T-cell (primary cell): ENCODE results near the gene ABHD15. TPM values are rescaled to one million over a fixed set of nuclear protein-coding genes. Genes with fewer than 3 reads are reported as not detected.

Experiments used
- ATAC-seq, 4 experiments: fragments of 200-7000 bp in 3 of 4; fragments of 150-1000 bp in 1 of 4; cut with Tn5 transposase; replicated peaks in 1 of 4; 1 replicate in 3 of 4; 2 replicates in 1 of 4; pipeline ENCODE4 v1.10.0; 2021; ENCODE audit warnings: moderate library complexity in 3 of 4, mild to moderate bottlenecking in 2 of 4, moderate number of reproducible peaks in 1 of 4
- CTCF ChIA-PET, 2 donors: fragments of 300-600 bp; sonication (Branson Sonifier 250); formaldehyde crosslinking; loops; one replicate each; lab custom pipeline; 2022; ENCODE audit warnings: antibody characterized with exemption in 2 of 2; lab: Charles Lee
- POLR2A ChIA-PET, 2 donors: fragments of 300-600 bp; sonication (Branson Sonifier 250); formaldehyde crosslinking; loops; one replicate each; lab custom pipeline; 2022; ENCODE audit warnings: antibody characterized with exemption in 2 of 2; lab: Charles Lee
- DNase-seq, 35 experiments: peaks; one replicate each; pipeline versions ENCODE4 v3.0.0 to v3.0.0-alpha.2; 2013 to 2023
- H3K27ac ChIP-seq: one replicate; pipeline ENCODE4 v1.5.1; 2013; ENCODE audit warnings: low read length
- H3K27me3 ChIP-seq, 2 experiments: replicated peaks in 1 of 2; 1 replicate in 1 of 2; 2 replicates in 1 of 2; pipeline versions ENCODE4 v1.6.1 to v1.7.0; 2013; ENCODE audit warnings: low read length in 1 of 2, mixed read lengths in 1 of 2; ENCODE audit not compliant: control insufficient read depth in 2 of 2, insufficient read depth in 2 of 2; ENCODE audit errors: extremely low read depth in 1 of 2
- H3K36me3 ChIP-seq, 2 donors: 1 replicate in 1 of 2; 2 replicates in 1 of 2; pipeline versions ENCODE4 v1.6.1 to v1.7.0; 2013; ENCODE audit warnings: low read length in 1 of 2; ENCODE audit not compliant: control insufficient read depth in 2 of 2, insufficient read depth in 1 of 2; ENCODE audit errors: extremely low read depth in 1 of 2
- H3K4me1 ChIP-seq, 2 experiments: 1 replicate in 1 of 2; 2 replicates in 1 of 2; pipeline versions ENCODE4 v1.6.1 to v1.7.0; 2013; ENCODE audit warnings: low read length in 2 of 2, mixed read lengths in 1 of 2; ENCODE audit not compliant: insufficient read depth in 2 of 2, control insufficient read depth in 1 of 2; ENCODE audit errors: extremely low read depth in 1 of 2
- H3K4me3 ChIP-seq, 2 donors: 1 replicate in 1 of 2; 2 replicates in 1 of 2; pipeline versions ENCODE4 v1.5.1 to v1.7.0; 2013; ENCODE audit warnings: mild to moderate bottlenecking in 2 of 2, low read length in 1 of 2, moderate library complexity in 1 of 2; ENCODE audit not compliant: control insufficient read depth in 1 of 2; ENCODE audit errors: extremely low read depth in 1 of 2
- H3K9me3 ChIP-seq: 2 replicates; pipeline ENCODE4 v1.7.0; 2013
- H3K27ac Mint-ChIP-seq, 2 donors: one replicate each; pipeline ENCODE4 v1.8.0; 2020 to 2021; ENCODE audit warnings: mild to moderate bottlenecking in 2 of 2, mixed read lengths in 2 of 2
- H3K27me3 Mint-ChIP-seq, 2 donors: one replicate each; pipeline ENCODE4 v1.8.0; 2021 to 2022; ENCODE audit warnings: mixed read lengths in 2 of 2
- H3K36me3 Mint-ChIP-seq: one replicate; pipeline ENCODE4 v1.8.0; 2021; ENCODE audit warnings: mixed read lengths
- H3K4me1 Mint-ChIP-seq, 3 donors: one replicate each; pipeline ENCODE4 v1.8.0; 2020 to 2022; ENCODE audit warnings: mixed read lengths in 3 of 3, mild to moderate bottlenecking in 1 of 3
- H3K4me3 Mint-ChIP-seq, 3 donors: one replicate each; pipeline ENCODE4 v1.8.0; 2020 to 2022; ENCODE audit warnings: mild to moderate bottlenecking in 3 of 3, mixed read lengths in 3 of 3, moderate library complexity in 3 of 3
- H3K9me3 Mint-ChIP-seq, 3 donors: one replicate each; pipeline ENCODE4 v1.8.0; 2020 to 2022; ENCODE audit warnings: mixed read lengths in 3 of 3
- WGBS: methylation state at CpG from one replicate; pipeline ENCODE4 v1.1.5; 2013; ENCODE audit warnings: missing lambda C conversion rate; ENCODE audit not compliant: insufficient coverage; 5-methylcytosine and 5-hydroxymethylcytosine counted together
- total RNA-seq, 35 experiments: library from RNA in 6 of 35; stranded (reverse) in 6 of 35; fragments of 120-200 nt in 1 of 35; gene quantifications; one replicate each; pipeline versions ENCODE4 v1.2.1 to v1.2.4 and lab custom pipeline; 2013 to 2026

Gene ABHD15
- total RNA-seq, 5 donors from 2014 or later (not counting 1 experiment from before 2014, with no cell fraction given) = 7.9 to 23.1 (median 16.5) TPM

- Histone ChIP-seq H3K4me3 (no peak overlapping the region), H3K27me3 (no peaks in the 10 kb centered on the region), H3K36me3 (peaks cover 13 to 51% of the 10 kb centered on the region in 2 donors), H3K4me1 (no peaks in the 10 kb centered on the region), H3K9me3 (no peaks in the 10 kb centered on the region), H3K27ac (no peak overlapping the region)
- H3K27me3 Mint-ChIP-seq = no peaks in the 10 kb centered on the region
- DNase-seq (no peak), ATAC-seq (no peak)
- H3K4me3 Mint-ChIP-seq = no peak overlapping the region
- peaks cover 20% of the 10 kb centered on the region for H3K36me3 Mint-ChIP-seq
- POLR2A ChIA-PET = no interaction called here
- CTCF ChIA-PET = no interaction called here
- no CpG with 5 or more reads among the region's 3 CpGs for WGBS
- H3K4me1 Mint-ChIP-seq = no peaks in the 10 kb centered on the region
- H3K27ac Mint-ChIP-seq = no peak overlapping the region
- no peaks in the 10 kb centered on the region for H3K9me3 Mint-ChIP-seq
Observed at GRCh38 chr17:29526322-29526721, 40.5 kb downstream of the ABHD15 start.

GRCh38 chr17:29524692-29525091, 42.1 kb downstream of the ABHD15 start:
- no peak for ATAC-seq
- POLR2A ChIA-PET = interaction anchor here in 1 of 2 donors (0.7 kb wide), 1 partner anchor 370 kb away, joined by 3 read pairs; no protein-coding TSS in a partner anchor
- CTCF ChIA-PET = interaction anchor here in 1 of 2 donors (1.0 kb wide), 1 partner anchor 9 kb away, joined by 3 read pairs; no protein-coding TSS in a partner anchor
- H3K9me3 ChIP-seq = no peaks in the 10 kb centered on the region
- DNase-seq = no peak
- H3K4me3 ChIP-seq = no peak overlapping the region
- H3K27me3 ChIP-seq = no peaks in the 10 kb centered on the region
- no CpG with 5 or more reads among the region's 3 CpGs for WGBS
- no peak overlapping the region for H3K27ac ChIP-seq
- H3K36me3 ChIP-seq = peaks cover 17 to 59% of the 10 kb centered on the region in 2 donors
- H3K9me3 Mint-ChIP-seq = no peaks in the 10 kb centered on the region
- no peak overlapping the region for H3K4me3 Mint-ChIP-seq
- H3K4me1 ChIP-seq = no peaks in the 10 kb centered on the region
- H3K36me3 Mint-ChIP-seq = peaks cover 12% of the 10 kb centered on the region
- no peaks in the 10 kb centered on the region for H3K27me3 Mint-ChIP-seq
- H3K27ac Mint-ChIP-seq = no peak overlapping the region
- no peaks in the 10 kb centered on the region for H3K4me1 Mint-ChIP-seq

- H3K4me1 Mint-ChIP-seq = no peaks in the 10 kb centered on the region
- ChIA-PET POLR2A (no interaction called here), CTCF (no interaction called here)
- no peaks in the 10 kb centered on the region for H3K27me3 Mint-ChIP-seq
- H3K4me3 ChIP-seq = no peak overlapping the region
- H3K27me3 ChIP-seq = no peaks in the 10 kb centered on the region
- no peaks in the 10 kb centered on the region for H3K4me1 ChIP-seq
- no peaks in the 10 kb centered on the region for H3K9me3 Mint-ChIP-seq
- H3K36me3 ChIP-seq = peaks cover 9 to 68% of the 10 kb centered on the region in 2 donors
- H3K27ac Mint-ChIP-seq = no peak overlapping the region
- peaks cover 32% of the 10 kb centered on the region for H3K36me3 Mint-ChIP-seq
- no peaks in the 10 kb centered on the region for H3K9me3 ChIP-seq
- no peak overlapping the region for H3K27ac ChIP-seq
- H3K4me3 Mint-ChIP-seq = no peak overlapping the region
- ATAC-seq = no peak
- no peak for DNase-seq
- WGBS = no CpG with 5 or more reads among the region's 1 CpG
Observed at GRCh38 chr17:29518359-29518758, 48.5 kb downstream of the ABHD15 start.

- Mint-ChIP-seq H3K9me3 (no peaks in the 10 kb centered on the region), H3K27ac (no peak overlapping the region), H3K27me3 (no peaks in the 10 kb centered on the region), H3K4me1 (no peaks in the 10 kb centered on the region), H3K4me3 (no peak overlapping the region), H3K36me3 (peaks cover 33% of the 10 kb centered on the region)
- no peaks in the 10 kb centered on the region for H3K4me1 ChIP-seq
- ChIA-PET CTCF (interaction anchor here in 1 of 2 donors (0.7 kb wide), 1 partner anchor 933 kb away, joined by 4 read pairs; no protein-coding TSS in a partner anchor), POLR2A (interaction anchor here in 1 of 2 donors (0.6 kb wide), 1 partner anchor 11 kb away, joined by 6 read pairs; no protein-coding TSS in a partner anchor)
- no peaks in the 10 kb centered on the region for H3K9me3 ChIP-seq
- DNase-seq (no peak), ATAC-seq (no peak)
- peaks cover 0 to 59% of the 10 kb centered on the region in 2 donors for H3K36me3 ChIP-seq
- WGBS = no CpG with 5 or more reads among the region's 2 CpGs
- no peak overlapping the region for H3K4me3 ChIP-seq
- no peak overlapping the region for H3K27ac ChIP-seq
- no peaks in the 10 kb centered on the region for H3K27me3 ChIP-seq
Observed at GRCh38 chr17:29514792-29515191, 52.0 kb downstream of the ABHD15 start.

GRCh38 chr17:29510953-29511352, 55.9 kb downstream of the ABHD15 start:
- H3K4me3 Mint-ChIP-seq = no peak overlapping the region
- ChIA-PET POLR2A (no interaction called here), CTCF (no interaction called here)
- Histone ChIP-seq H3K4me3 (no peak overlapping the region), H3K9me3 (no peaks in the 10 kb centered on the region), H3K27ac (no peak overlapping the region), H3K36me3 (peaks cover 0 to 55% of the 10 kb centered on the region in 2 donors), H3K4me1 (no peaks in the 10 kb centered on the region), H3K27me3 (no peaks in the 10 kb centered on the region)
- DNase-seq (no peak), ATAC-seq (no peak)
- H3K9me3 Mint-ChIP-seq = no peaks in the 10 kb centered on the region
- no CpG with 5 or more reads among the region's 6 CpGs for WGBS
- peaks cover 19% of the 10 kb centered on the region for H3K36me3 Mint-ChIP-seq
- H3K4me1 Mint-ChIP-seq = peaks cover 0 to 2% (median 0%) of the 10 kb centered on the region in 3 donors
- H3K27me3 Mint-ChIP-seq = no peaks in the 10 kb centered on the region
- H3K27ac Mint-ChIP-seq = no peak overlapping the region

Other genes with a start within 250 kb of the ABHD15 start
- 10 to 100 TPM; 57.7 to 63.4 (median 61.7) TPM for gene TAOK1, start 176.7 kb downstream of the ABHD15 start, total RNA-seq
- gene TP53I13, start 1.7 kb upstream of the ABHD15 start, total RNA-seq = 100 to 1,000 TPM in 3 of 5 donors, 10 to 100 TPM in 2; 56.0 to 166 (median 128) TPM
- 10 to 100 TPM; 36.7 to 86.4 (median 71.8) TPM for gene GIT1, start 22.6 kb upstream of the ABHD15 start, total RNA-seq
- gene ANKRD13B, start 26.1 kb upstream of the ABHD15 start, total RNA-seq = 1 to 10 TPM; 1.7 to 6.4 (median 4.1) TPM
- gene CORO6, start 55.9 kb upstream of the ABHD15 start, total RNA-seq = 1 to 10 TPM; 2.4 to 4.1 (median 3.6) TPM